ENCODE data around the gene BMPER. TPM values are rescaled to one million over a fixed set of nuclear protein-coding genes. Genes with fewer than 3 reads are reported as not detected.

Gene BMPER
- polyA plus RNA-seq, 1 donor from 2014 or later: 2.1 TPM

DNA sequence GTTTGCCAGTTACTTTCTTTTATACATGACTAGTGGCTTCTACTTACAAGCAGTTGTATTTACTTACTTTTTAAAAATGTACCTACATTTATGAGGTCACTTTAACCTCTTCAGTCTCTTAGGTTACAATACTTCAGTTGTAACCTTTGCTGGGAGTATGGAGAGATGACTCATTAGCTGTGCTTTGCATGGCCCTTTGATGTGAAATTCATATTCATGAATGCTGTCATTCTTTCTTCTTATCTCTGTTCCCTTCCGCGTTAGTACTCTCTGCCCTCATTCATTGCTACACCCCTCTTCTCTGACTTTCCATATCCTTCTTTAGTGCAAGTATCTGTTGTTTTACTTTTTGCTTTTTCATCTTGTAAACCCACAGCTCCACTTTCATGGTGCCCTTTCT is 164.3 kb downstream of the BMPER start:
- Histone ChIP-seq H3K4me3 (ENCODE audit: low read length) (no peak overlapping the region), H3K27ac (ENCODE audit: low read length) (no peak overlapping the region), H3F3A (ENCODE audit: insufficient read depth, low read length, poor library complexity, severe bottlenecking) (no peaks in the 10 kb centered on the region), H3K27me3 (ENCODE audit: insufficient read depth, low read depth, low read length) (no peaks in the 10 kb centered on the region), H3K36me3 (ENCODE audit: insufficient read depth, low read length) (no peaks in the 10 kb centered on the region), H3K4me2 (ENCODE audit: low read length) (no peak overlapping the region), H3K79me2 (replicated peaks; ENCODE audit: insufficient read depth, low read length) (no peaks in the 10 kb centered on the region), H2AFZ (ENCODE audit: low read depth, low read length) (no peak overlapping the region), H3K9ac (ENCODE audit: low read length) (no peak overlapping the region), H3K9me2 (ENCODE audit: insufficient read depth, low read length) (no peaks in the 10 kb centered on the region), H3K9me3 (ENCODE audit: low read length) (no peaks in the 10 kb centered on the region), H4K20me1 (ENCODE audit: insufficient read depth) (no peaks in the 10 kb centered on the region)
- TF ChIP-seq SMC3 (conservative IDR thresholded peaks at IDR 0.05; ENCODE audit: poor library complexity) (no peak), EP300 (conservative IDR thresholded peaks at IDR 0.05; ENCODE audit: poor library complexity, severe bottlenecking) (no peak), EZH2 (IDR thresholded peaks at IDR 0.05; ENCODE audit: borderline replicate concordance, insufficient read depth, low read length, poor library complexity, severe bottlenecking) (no peak), TAF1 (IDR thresholded peaks at IDR 0.05; ENCODE audit: low read depth) (no peak), RAD21 (conservative IDR thresholded peaks at IDR 0.05) (no peak), POLR2AphosphoS5 (IDR thresholded peaks at IDR 0.05) (no peak), MXI1 (conservative IDR thresholded peaks at IDR 0.05; ENCODE audit: poor library complexity, severe bottlenecking) (no peak)
- TF ChIP-seq, protein P1, sequence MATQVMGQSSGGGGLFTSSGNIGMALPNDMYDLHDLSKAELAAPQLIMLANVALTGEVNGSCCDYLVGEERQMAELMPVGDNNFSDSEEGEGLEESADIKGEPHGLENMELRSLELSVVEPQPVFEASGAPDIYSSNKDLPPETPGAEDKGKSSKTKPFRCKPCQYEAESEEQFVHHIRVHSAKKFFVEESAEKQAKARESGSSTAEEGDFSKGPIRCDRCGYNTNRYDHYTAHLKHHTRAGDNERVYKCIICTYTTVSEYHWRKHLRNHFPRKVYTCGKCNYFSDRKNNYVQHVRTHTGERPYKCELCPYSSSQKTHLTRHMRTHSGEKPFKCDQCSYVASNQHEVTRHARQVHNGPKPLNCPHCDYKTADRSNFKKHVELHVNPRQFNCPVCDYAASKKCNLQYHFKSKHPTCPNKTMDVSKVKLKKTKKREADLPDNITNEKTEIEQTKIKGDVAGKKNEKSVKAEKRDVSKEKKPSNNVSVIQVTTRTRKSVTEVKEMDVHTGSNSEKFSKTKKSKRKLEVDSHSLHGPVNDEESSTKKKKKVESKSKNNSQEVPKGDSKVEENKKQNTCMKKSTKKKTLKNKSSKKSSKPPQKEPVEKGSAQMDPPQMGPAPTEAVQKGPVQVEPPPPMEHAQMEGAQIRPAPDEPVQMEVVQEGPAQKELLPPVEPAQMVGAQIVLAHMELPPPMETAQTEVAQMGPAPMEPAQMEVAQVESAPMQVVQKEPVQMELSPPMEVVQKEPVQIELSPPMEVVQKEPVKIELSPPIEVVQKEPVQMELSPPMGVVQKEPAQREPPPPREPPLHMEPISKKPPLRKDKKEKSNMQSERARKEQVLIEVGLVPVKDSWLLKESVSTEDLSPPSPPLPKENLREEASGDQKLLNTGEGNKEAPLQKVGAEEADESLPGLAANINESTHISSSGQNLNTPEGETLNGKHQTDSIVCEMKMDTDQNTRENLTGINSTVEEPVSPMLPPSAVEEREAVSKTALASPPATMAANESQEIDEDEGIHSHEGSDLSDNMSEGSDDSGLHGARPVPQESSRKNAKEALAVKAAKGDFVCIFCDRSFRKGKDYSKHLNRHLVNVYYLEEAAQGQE (IDR thresholded peaks at IDR 0.05; ENCODE audit: borderline replicate concordance): no peak
- TF ChIP-seq, protein P2, sequence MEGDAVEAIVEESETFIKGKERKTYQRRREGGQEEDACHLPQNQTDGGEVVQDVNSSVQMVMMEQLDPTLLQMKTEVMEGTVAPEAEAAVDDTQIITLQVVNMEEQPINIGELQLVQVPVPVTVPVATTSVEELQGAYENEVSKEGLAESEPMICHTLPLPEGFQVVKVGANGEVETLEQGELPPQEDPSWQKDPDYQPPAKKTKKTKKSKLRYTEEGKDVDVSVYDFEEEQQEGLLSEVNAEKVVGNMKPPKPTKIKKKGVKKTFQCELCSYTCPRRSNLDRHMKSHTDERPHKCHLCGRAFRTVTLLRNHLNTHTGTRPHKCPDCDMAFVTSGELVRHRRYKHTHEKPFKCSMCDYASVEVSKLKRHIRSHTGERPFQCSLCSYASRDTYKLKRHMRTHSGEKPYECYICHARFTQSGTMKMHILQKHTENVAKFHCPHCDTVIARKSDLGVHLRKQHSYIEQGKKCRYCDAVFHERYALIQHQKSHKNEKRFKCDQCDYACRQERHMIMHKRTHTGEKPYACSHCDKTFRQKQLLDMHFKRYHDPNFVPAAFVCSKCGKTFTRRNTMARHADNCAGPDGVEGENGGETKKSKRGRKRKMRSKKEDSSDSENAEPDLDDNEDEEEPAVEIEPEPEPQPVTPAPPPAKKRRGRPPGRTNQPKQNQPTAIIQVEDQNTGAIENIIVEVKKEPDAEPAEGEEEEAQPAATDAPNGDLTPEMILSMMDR (IDR thresholded peaks at IDR 0.05; ENCODE audit: poor library complexity, severe bottlenecking): no peak

DNA sequence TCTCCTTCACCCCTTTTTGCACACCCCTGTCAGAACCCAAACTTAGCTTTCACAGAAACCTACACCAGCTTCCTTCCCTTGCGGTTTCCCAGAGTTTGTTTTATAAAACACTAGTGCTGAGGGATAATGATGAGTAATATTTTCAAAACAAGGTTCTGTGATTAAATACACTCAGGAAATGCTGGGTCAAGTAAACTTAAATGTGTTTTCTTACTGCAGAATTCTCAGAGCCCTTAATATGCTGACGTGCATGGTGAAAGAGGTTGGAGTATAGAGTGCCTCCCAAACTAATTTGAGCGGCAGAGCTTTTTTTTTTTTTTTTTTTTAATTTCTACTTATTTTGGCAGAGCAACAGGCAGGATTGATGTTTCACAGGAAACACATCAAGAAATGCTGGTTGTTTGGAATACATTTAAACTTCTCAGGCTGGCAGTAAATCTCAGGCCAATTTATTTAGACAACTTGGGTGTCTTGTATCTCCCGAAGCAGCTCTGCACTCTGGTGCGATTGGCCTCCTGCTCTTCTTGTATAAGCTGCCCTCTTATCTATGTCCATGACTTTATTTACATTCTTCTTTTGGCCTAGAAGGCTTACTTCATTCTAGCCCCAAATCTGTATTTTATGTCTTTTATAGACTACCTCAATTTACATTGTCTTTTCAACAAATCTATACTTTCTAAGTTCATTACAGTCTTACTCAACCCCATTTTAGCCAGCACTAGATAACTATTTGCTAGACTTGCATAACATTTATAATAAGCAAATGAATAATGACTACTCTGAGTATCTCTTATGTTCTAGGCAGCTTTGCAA is 165.4 kb downstream of the BMPER start:
- no peaks in the 10 kb centered on the region for H4K20me1 ChIP-seq (ENCODE audit: insufficient read depth)
- H3K27ac ChIP-seq (ENCODE audit: low read length): no peak overlapping the region
- no peak overlapping the region for H3K9ac ChIP-seq (ENCODE audit: low read length)
- no peaks in the 10 kb centered on the region for H3K9me2 ChIP-seq (ENCODE audit: insufficient read depth, low read length)
- TF ChIP-seq EZH2 (IDR thresholded peaks at IDR 0.05; ENCODE audit: borderline replicate concordance, insufficient read depth, low read length, poor library complexity, severe bottlenecking): no peak
- no peak for TF ChIP-seq RAD21 (conservative IDR thresholded peaks at IDR 0.05)
- no peak for TF ChIP-seq EP300 (conservative IDR thresholded peaks at IDR 0.05; ENCODE audit: poor library complexity, severe bottlenecking)
- TF ChIP-seq MXI1 (conservative IDR thresholded peaks at IDR 0.05; ENCODE audit: poor library complexity, severe bottlenecking): no peak
- TF ChIP-seq, protein P1 (IDR thresholded peaks at IDR 0.05; ENCODE audit: borderline replicate concordance): no peak
- TF ChIP-seq SMC3 (conservative IDR thresholded peaks at IDR 0.05; ENCODE audit: poor library complexity): no peak
- no peak for TF ChIP-seq TAF1 (IDR thresholded peaks at IDR 0.05; ENCODE audit: low read depth)
- TF ChIP-seq, protein P2 (IDR thresholded peaks at IDR 0.05; ENCODE audit: poor library complexity, severe bottlenecking): no peak
- no peak for TF ChIP-seq POLR2AphosphoS5 (IDR thresholded peaks at IDR 0.05)
- no peaks in the 10 kb centered on the region for H3F3A ChIP-seq (ENCODE audit: insufficient read depth, low read length, poor library complexity, severe bottlenecking)
- H2AFZ ChIP-seq (ENCODE audit: low read depth, low read length): no peak overlapping the region
- no peak overlapping the region for H3K4me2 ChIP-seq (ENCODE audit: low read length)
- H3K36me3 ChIP-seq (ENCODE audit: insufficient read depth, low read length): no peaks in the 10 kb centered on the region
- H3K79me2 ChIP-seq (replicated peaks; ENCODE audit: insufficient read depth, low read length): no peaks in the 10 kb centered on the region
- no peak overlapping the region for H3K4me3 ChIP-seq (ENCODE audit: low read length)
- no peaks in the 10 kb centered on the region for H3K27me3 ChIP-seq (ENCODE audit: insufficient read depth, low read depth, low read length)
- no peaks in the 10 kb centered on the region for H3K9me3 ChIP-seq (ENCODE audit: low read length)

All from neural cell (in vitro differentiated cells).